Gastroesophageal sphincter (tissue), 3 donors: ENCODE data around the gene LRRC37A2.
"Not testable (repeated sequence)": the region's sequence is repeated elsewhere in the genome, so short reads cannot be mapped to it uniquely, and the experiment has no call there.

ENCODE experiments used
- CTCF ChIP-seq, 4 experiments: fragments of 200-600 bp in 2 of 4; fragments of 450-650 bp in 2 of 4; sonication (generic) in 1 of 4; IDR thresholded peaks; one replicate each; pipeline ENCODE4 v1.5.1; 2017 to 2019; ENCODE audit warnings: antibody characterized with exemption in 4 of 4, mild to moderate bottlenecking in 2 of 4, moderate library complexity in 2 of 4
- EP300 ChIP-seq: sonication (generic); formaldehyde crosslinking; IDR thresholded peaks from one replicate; pipeline ENCODE4 v1.6.1; 2017; ENCODE audit warnings: antibody characterized with exemption, mild to moderate bottlenecking
- POLR2A ChIP-seq, 2 donors: fragments of 450-650 bp; IDR thresholded peaks; one replicate each; pipeline ENCODE4 v1.6.1; 2017; ENCODE audit warnings: antibody characterized with exemption in 2 of 2, mild to moderate bottlenecking in 2 of 2, moderate library complexity in 1 of 2
- POLR2AphosphoS5 ChIP-seq: sonication (generic); formaldehyde crosslinking; IDR thresholded peaks from one replicate; pipeline ENCODE4 v1.6.1; 2017; ENCODE audit warnings: antibody characterized with exemption

GRCh38 chr17:46475583-46475982 is 36.7 kb upstream of the LRRC37A2 start:
- not testable (repeated sequence) for TF ChIP-seq EP300; CTCF (IDR thresholded peaks at IDR 0.05); POLR2A (IDR thresholded peaks at IDR 0.05); POLR2AphosphoS5
